Measurements from ENCODE around the gene KNL1. TPM values are rescaled to one million over a fixed set of nuclear protein-coding genes. Genes with fewer than 3 reads are reported as not detected.

Gene KNL1
- total and polyA plus RNA-seq, 4 donors = 1.5 to 38.5 (median 2.9) TPM

DNA sequence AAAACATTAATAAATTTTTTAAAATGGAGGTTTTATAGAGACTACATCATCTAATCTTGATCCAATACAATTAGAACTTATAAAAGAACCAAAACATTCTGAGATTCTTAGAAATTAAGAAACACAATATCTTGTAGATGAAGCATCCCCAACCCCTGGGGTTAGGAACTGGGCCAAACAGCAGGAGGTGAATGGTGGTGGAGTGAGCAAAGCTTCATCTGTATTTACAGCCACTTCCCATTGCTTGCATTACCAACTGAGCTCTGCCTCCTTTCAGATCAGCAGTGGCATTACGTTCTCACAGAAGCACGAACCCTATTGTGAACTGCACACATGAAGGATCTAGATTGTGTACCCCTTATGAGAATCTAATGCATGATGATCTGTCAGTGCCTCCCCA lies 36.3 kb downstream of the KNL1 start:
- Histone ChIP-seq H3K9me3 (ENCODE audit: control insufficient read depth in 4 of 4, low read length in 3 of 4) (no peaks in the 10 kb centered on the region), H3K27me3 (ENCODE audit: control insufficient read depth in 4 of 4, insufficient read depth in 4 of 4, low read length in 3 of 4) (no peaks in the 10 kb centered on the region), H3K27ac (ENCODE audit: low read depth in 1 of 2, low read length in 2 of 2) (no peak overlapping the region), H3K9ac (ENCODE audit: low read depth in 1 of 2, low read length in 2 of 2) (no peak overlapping the region), H3K4me1 (ENCODE audit: control insufficient read depth in 4 of 4, insufficient read depth in 4 of 4, low read length in 3 of 4) (no peaks in the 10 kb centered on the region), H3K36me3 (ENCODE audit: control insufficient read depth in 4 of 4, insufficient read depth in 3 of 4, low read depth in 1 of 4, low read length in 3 of 4) (no peaks in the 10 kb centered on the region), H3K4me3 (ENCODE audit: low read depth in 1 of 3, low read length in 3 of 3) (no peak overlapping the region)
- no peak for DNase-seq (ENCODE audit: low spot score)
- 100% methylated on average over 2 of the region's 2 CpGs for WGBS
- TF ChIP-seq, protein P1, sequence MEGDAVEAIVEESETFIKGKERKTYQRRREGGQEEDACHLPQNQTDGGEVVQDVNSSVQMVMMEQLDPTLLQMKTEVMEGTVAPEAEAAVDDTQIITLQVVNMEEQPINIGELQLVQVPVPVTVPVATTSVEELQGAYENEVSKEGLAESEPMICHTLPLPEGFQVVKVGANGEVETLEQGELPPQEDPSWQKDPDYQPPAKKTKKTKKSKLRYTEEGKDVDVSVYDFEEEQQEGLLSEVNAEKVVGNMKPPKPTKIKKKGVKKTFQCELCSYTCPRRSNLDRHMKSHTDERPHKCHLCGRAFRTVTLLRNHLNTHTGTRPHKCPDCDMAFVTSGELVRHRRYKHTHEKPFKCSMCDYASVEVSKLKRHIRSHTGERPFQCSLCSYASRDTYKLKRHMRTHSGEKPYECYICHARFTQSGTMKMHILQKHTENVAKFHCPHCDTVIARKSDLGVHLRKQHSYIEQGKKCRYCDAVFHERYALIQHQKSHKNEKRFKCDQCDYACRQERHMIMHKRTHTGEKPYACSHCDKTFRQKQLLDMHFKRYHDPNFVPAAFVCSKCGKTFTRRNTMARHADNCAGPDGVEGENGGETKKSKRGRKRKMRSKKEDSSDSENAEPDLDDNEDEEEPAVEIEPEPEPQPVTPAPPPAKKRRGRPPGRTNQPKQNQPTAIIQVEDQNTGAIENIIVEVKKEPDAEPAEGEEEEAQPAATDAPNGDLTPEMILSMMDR (IDR thresholded peaks at IDR 0.05; ENCODE audit: low read depth, low read length, missing input control) = no peak
- no peak for TF ChIP-seq SP1 (IDR thresholded peaks at IDR 0.05)

DNA sequence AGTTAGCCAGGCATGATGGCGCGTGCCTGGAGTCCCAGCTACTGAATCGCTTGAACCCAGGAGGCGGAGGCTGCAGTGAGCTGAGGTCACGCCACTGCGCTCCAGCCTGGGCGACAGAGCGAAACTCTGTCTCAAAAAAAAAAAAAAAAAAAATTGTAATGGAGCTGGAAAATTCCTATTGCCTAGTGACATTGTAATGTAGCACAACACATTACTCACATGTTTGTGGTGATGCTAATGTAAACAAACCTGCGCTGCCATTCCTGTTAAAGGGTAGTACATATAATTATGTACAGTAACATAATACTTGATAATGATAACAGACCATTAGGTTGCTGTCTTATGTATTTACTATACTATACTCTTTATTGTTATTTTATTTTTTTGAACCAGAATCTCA lies 39.1 kb downstream of the KNL1 start:
- H3K27ac ChIP-seq (ENCODE audit: low read depth in 1 of 2, low read length in 2 of 2) = no peak overlapping the region
- WGBS = 99% methylated on average over 9 of the region's 9 CpGs
- no peaks in the 10 kb centered on the region for H3K27me3 ChIP-seq (ENCODE audit: control insufficient read depth in 4 of 4, insufficient read depth in 4 of 4, low read length in 3 of 4)
- DNase-seq (ENCODE audit: low spot score) = no peak
- H3K4me3 ChIP-seq (ENCODE audit: low read depth in 1 of 3, low read length in 3 of 3) = no peak overlapping the region
- TF ChIP-seq EGR1 (IDR thresholded peaks at IDR 0.05; ENCODE audit: low read depth in 2 of 2) = no peak
- no peak overlapping the region for H3K9ac ChIP-seq (ENCODE audit: low read depth in 1 of 2, low read length in 2 of 2)
- H3K4me1 ChIP-seq (ENCODE audit: control insufficient read depth in 4 of 4, insufficient read depth in 4 of 4, low read length in 3 of 4) = no peaks in the 10 kb centered on the region
- no peaks in the 10 kb centered on the region for H3K36me3 ChIP-seq (ENCODE audit: control insufficient read depth in 4 of 4, insufficient read depth in 3 of 4, low read depth in 1 of 4, low read length in 3 of 4)
- no peaks in the 10 kb centered on the region for H3K9me3 ChIP-seq (ENCODE audit: control insufficient read depth in 4 of 4, low read length in 3 of 4)

DNA sequence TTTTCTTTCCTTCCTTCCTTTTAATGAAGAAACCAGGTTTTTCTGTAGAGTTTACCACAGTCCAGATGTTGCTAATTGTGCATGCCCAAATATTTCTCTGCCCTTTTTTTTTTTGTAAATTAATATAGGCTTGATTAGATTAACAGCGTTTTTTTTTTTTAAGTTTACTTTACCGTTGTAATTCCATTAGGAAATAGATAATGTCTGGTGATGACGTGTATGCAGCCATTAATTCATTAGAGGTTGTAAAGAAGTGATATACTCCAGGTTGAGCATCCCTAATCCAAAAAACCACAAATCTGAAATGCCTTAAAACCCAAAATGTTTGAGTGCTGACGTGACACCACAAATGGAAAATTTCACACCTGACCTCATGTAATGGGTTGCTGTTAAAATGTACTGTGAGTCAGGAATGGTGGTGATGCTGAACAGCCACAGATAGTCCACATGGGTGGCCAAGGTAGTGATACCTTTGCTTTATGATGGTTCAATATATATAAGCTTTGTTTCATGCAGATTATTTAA lies 43.2 kb downstream of the KNL1 start:
- Histone ChIP-seq H3K9ac (ENCODE audit: low read depth in 1 of 2, low read length in 2 of 2) (no peak overlapping the region), H3K36me3 (ENCODE audit: control insufficient read depth in 4 of 4, insufficient read depth in 3 of 4, low read depth in 1 of 4, low read length in 3 of 4) (no peaks in the 10 kb centered on the region), H3K27me3 (ENCODE audit: control insufficient read depth in 4 of 4, insufficient read depth in 4 of 4, low read length in 3 of 4) (no peaks in the 10 kb centered on the region), H3K9me3 (ENCODE audit: control insufficient read depth in 4 of 4, low read length in 3 of 4) (no peaks in the 10 kb centered on the region), H3K4me3 (ENCODE audit: low read depth in 1 of 3, low read length in 3 of 3) (no peak overlapping the region), H3K4me1 (ENCODE audit: control insufficient read depth in 4 of 4, insufficient read depth in 4 of 4, low read length in 3 of 4) (no peaks in the 10 kb centered on the region), H3K27ac (ENCODE audit: low read depth in 1 of 2, low read length in 2 of 2) (no peak overlapping the region)
- no peak for DNase-seq (ENCODE audit: low spot score)
- TF ChIP-seq, protein P2, sequence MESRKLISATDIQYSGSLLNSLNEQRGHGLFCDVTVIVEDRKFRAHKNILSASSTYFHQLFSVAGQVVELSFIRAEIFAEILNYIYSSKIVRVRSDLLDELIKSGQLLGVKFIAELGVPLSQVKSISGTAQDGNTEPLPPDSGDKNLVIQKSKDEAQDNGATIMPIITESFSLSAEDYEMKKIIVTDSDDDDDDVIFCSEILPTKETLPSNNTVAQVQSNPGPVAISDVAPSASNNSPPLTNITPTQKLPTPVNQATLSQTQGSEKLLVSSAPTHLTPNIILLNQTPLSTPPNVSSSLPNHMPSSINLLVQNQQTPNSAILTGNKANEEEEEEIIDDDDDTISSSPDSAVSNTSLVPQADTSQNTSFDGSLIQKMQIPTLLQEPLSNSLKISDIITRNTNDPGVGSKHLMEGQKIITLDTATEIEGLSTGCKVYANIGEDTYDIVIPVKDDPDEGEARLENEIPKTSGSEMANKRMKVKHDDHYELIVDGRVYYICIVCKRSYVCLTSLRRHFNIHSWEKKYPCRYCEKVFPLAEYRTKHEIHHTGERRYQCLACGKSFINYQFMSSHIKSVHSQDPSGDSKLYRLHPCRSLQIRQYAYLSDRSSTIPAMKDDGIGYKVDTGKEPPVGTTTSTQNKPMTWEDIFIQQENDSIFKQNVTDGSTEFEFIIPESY (IDR thresholded peaks at IDR 0.05) = no peak
- TF ChIP-seq, protein P1 (IDR thresholded peaks at IDR 0.05; ENCODE audit: low read depth, low read length, missing input control) = no peak
- TF ChIP-seq SP1 (IDR thresholded peaks at IDR 0.05) (no peak), HNF4G (IDR thresholded peaks at IDR 0.05) (no peak), RXRA (IDR thresholded peaks at IDR 0.05) (no peak), FOXA2 (IDR thresholded peaks at IDR 0.05) (no peak), EGR1 (IDR thresholded peaks at IDR 0.05; ENCODE audit: low read depth in 2 of 2) (no peak), FOXA1 (IDR thresholded peaks at IDR 0.05) (no peak), TAF1 (conservative IDR thresholded peaks at IDR 0.05) (no peak), JUND (IDR thresholded peaks at IDR 0.05) (no peak), GABPA (IDR thresholded peaks at IDR 0.05 in 1 of 2, conservative IDR thresholded peaks at IDR 0.05 in 1 of 2) (no peak), YY1 (IDR thresholded peaks at IDR 0.05) (no peak)
- 93% methylated on average over 4 of the region's 4 CpGs for WGBS
